WTC11 (cell line): ENCODE results near the gene NRXN3. TPM values are rescaled to one million over a fixed set of nuclear protein-coding genes. Genes with fewer than 3 reads are reported as not detected.

Experiments
- ATAC-seq: fragments of 200-7000 bp; cut with Tn5 transposase; 2 replicates; pipeline ENCODE4 v1.10.0; 2021; ENCODE audit warnings: mild to moderate bottlenecking, moderate library complexity
- CTCF ChIA-PET: fragments of 300-600 bp; sonication (Branson Sonifier 250); formaldehyde crosslinking; loops from one replicate; lab custom pipeline; 2021; ENCODE audit warnings: antibody characterized with exemption; lab: Charles Lee
- POLR2A ChIA-PET: fragments of 350-600 bp; sonication (Branson Sonifier 250); formaldehyde crosslinking; loops from one replicate; lab custom pipeline; 2021; ENCODE audit warnings: antibody characterized with exemption; lab: Charles Lee
- DNase-seq: peaks from one replicate; pipeline ENCODE4 v3.0.0; 2021; ENCODE audit warnings: low spot score
- H3K27ac Mint-ChIP-seq: 2 replicates; pipeline ENCODE4 v1.8.0; 2021; ENCODE audit warnings: mixed read lengths
- H3K27me3 Mint-ChIP-seq: 2 replicates; pipeline ENCODE4 v1.8.0; 2021; ENCODE audit warnings: low read depth, mild to moderate bottlenecking, moderate library complexity, mixed read lengths
- H3K36me3 Mint-ChIP-seq: 2 replicates; pipeline ENCODE4 v1.8.0; 2021; ENCODE audit warnings: mixed read lengths
- H3K4me1 Mint-ChIP-seq: 2 replicates; pipeline ENCODE4 v1.8.0; 2022; ENCODE audit warnings: mixed read lengths
- H3K4me3 Mint-ChIP-seq: 2 replicates; pipeline ENCODE4 v1.8.0; 2021; ENCODE audit warnings: mild to moderate bottlenecking, moderate library complexity, mixed read lengths
- H3K9me3 Mint-ChIP-seq: 2 replicates; pipeline ENCODE4 v1.8.0; 2021; ENCODE audit warnings: mixed read lengths
- ATF1 ChIP-seq: sonication (generic); formaldehyde crosslinking; IDR thresholded peaks from 2 replicates; pipeline ENCODE4 v1.8.1; 2023; ENCODE audit warnings: mild to moderate bottlenecking, moderate library complexity, missing genetic modification reagents
- CREB1 ChIP-seq: sonication (generic); formaldehyde crosslinking; IDR thresholded peaks from 2 replicates; pipeline ENCODE4 v1.8.0; 2023; ENCODE audit warnings: mild to moderate bottlenecking, missing genetic modification reagents
- ESRRA ChIP-seq: sonication (generic); formaldehyde crosslinking; IDR thresholded peaks from 2 replicates; pipeline ENCODE4 v1.8.1; 2022; ENCODE audit warnings: mild to moderate bottlenecking, missing genetic modification reagents, borderline replicate concordance
- HMGXB4 ChIP-seq: sonication (generic); formaldehyde crosslinking; IDR thresholded peaks from 2 replicates; pipeline ENCODE4 v1.8.1; 2023; ENCODE audit warnings: mild to moderate bottlenecking, moderate library complexity, missing genetic modification reagents
- JAZF1 ChIP-seq: fragments of 250-450 bp; sonication (Bioruptor Pico); IDR thresholded peaks from 2 replicates; pipeline ENCODE4 v1.9.0; 2021; ENCODE audit warnings: moderate library complexity, mild to moderate bottlenecking, inconsistent platforms
- NFE2L1 ChIP-seq: sonication (generic); formaldehyde crosslinking; IDR thresholded peaks from 2 replicates; pipeline ENCODE4 v1.8.1; 2023; ENCODE audit warnings: missing genetic modification reagents
- NFYB ChIP-seq: sonication (generic); formaldehyde crosslinking; conservative IDR thresholded peaks from 2 replicates; pipeline ENCODE4 v1.8.0; 2022; ENCODE audit warnings: low read depth, missing genetic modification reagents
- NR3C1 ChIP-seq: sonication (generic); formaldehyde crosslinking; conservative IDR thresholded peaks from 2 replicates; pipeline ENCODE4 v1.8.1; 2023; ENCODE audit warnings: low read depth, mild to moderate bottlenecking, missing genetic modification reagents
- OVOL2 ChIP-seq: fragments of 250-450 bp; sonication (Bioruptor Pico); IDR thresholded peaks from 2 replicates; pipeline ENCODE4 v1.9.0; 2021; ENCODE audit warnings: mild to moderate bottlenecking, borderline replicate concordance
- PRRX2 ChIP-seq: fragments of 250-450 bp; sonication (Bioruptor Pico); IDR thresholded peaks from 2 replicates; pipeline ENCODE4 v1.8.0; 2021; ENCODE audit warnings: mild to moderate bottlenecking
- RELA ChIP-seq: sonication (generic); formaldehyde crosslinking; IDR thresholded peaks from 2 replicates; pipeline ENCODE4 v1.8.1; 2022; ENCODE audit warnings: missing genetic modification reagents, mild to moderate bottlenecking, borderline replicate concordance
- TEAD4 ChIP-seq: sonication (generic); formaldehyde crosslinking; IDR thresholded peaks from 2 replicates; pipeline ENCODE4 v1.8.0; 2022; ENCODE audit warnings: mild to moderate bottlenecking, missing genetic modification reagents
- ZBTB21 ChIP-seq: sonication (generic); formaldehyde crosslinking; IDR thresholded peaks from 2 replicates; pipeline ENCODE4 v1.8.1; 2023; ENCODE audit warnings: mild to moderate bottlenecking, missing genetic modification reagents, borderline replicate concordance
- ZNF425 ChIP-seq: fragments of 250-450 bp; sonication (Bioruptor Pico); conservative IDR thresholded peaks from 2 replicates; pipeline ENCODE4 v1.9.0; 2021; ENCODE audit warnings: mild to moderate bottlenecking
- total RNA-seq: library from RNA; stranded (reverse); gene quantifications from 3 replicates; pipeline ENCODE4 v1.2.3, GENCODE V29; 2021
- TF ChIP-seq, protein P1 (sequence below): sonication (generic); formaldehyde crosslinking; IDR thresholded peaks from 2 replicates; pipeline ENCODE4 v1.8.1; 2022; ENCODE audit warnings: low read depth, missing genetic modification reagents, borderline replicate concordance
- TF ChIP-seq, protein P2 (sequence below): sonication (generic); formaldehyde crosslinking; IDR thresholded peaks from 2 replicates; pipeline ENCODE4 v1.8.0; 2022; ENCODE audit warnings: mild to moderate bottlenecking, missing genetic modification reagents
- TF ChIP-seq, protein P3 (sequence below): sonication (generic); formaldehyde crosslinking; IDR thresholded peaks from 2 replicates; pipeline ENCODE4 v1.8.0; 2022; ENCODE audit warnings: mild to moderate bottlenecking, missing genetic modification reagents
- TF ChIP-seq, protein P4 (sequence below): sonication (generic); formaldehyde crosslinking; IDR thresholded peaks from 2 replicates; pipeline ENCODE4 v1.8.1; 2022; ENCODE audit warnings: low read depth, mild to moderate bottlenecking, moderate library complexity, missing genetic modification reagents, borderline replicate concordance

Gene NRXN3
- total RNA-seq, 1 experiment from 2014 or later, result 3.0 TPM

DNA sequence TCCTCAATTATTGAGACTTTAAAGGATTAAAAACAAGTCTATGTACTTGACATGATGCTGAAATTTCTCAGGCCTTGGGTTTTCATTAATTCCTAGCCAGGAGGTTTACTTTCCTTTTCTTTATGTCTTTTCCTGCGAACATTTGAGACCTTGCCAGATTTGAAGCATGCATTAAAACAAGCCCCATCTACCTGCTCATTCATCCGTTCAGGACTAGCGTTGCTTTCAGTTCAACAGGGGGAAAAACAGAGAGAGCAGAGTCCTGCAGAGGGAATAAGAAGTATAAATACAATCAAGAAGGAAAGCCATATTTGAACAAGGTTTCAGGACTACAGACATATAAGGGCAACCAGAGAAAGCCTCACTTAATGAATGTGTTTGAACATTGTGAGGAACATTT, 1498.8 kb downstream of the NRXN3 start:
- ChIA-PET POLR2A (no interaction called here), CTCF (no interaction called here)
- Mint-ChIP-seq H3K4me3 (no peak overlapping the region), H3K27ac (no peak overlapping the region), H3K9me3 (peaks cover 6% of the 10 kb centered on the region), H3K4me1 (no peaks in the 10 kb centered on the region), H3K36me3 (peaks cover 3% of the 10 kb centered on the region), H3K27me3 (no peaks in the 10 kb centered on the region)
- TF ChIP-seq, protein P1, sequence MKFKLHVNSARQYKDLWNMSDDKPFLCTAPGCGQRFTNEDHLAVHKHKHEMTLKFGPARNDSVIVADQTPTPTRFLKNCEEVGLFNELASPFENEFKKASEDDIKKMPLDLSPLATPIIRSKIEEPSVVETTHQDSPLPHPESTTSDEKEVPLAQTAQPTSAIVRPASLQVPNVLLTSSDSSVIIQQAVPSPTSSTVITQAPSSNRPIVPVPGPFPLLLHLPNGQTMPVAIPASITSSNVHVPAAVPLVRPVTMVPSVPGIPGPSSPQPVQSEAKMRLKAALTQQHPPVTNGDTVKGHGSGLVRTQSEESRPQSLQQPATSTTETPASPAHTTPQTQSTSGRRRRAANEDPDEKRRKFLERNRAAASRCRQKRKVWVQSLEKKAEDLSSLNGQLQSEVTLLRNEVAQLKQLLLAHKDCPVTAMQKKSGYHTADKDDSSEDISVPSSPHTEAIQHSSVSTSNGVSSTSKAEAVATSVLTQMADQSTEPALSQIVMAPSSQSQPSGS, result no peak
- TF ChIP-seq CREB1 (CRISPR knock-in tag) (no peak), JAZF1 (CRISPR knock-in tag) (no peak), NFYB (no peak), TEAD4 (no peak), ESRRA (no peak), ZBTB21 (CRISPR knock-in tag) (no peak), OVOL2 (no peak), NFE2L1 (CRISPR knock-in tag) (no peak)
- TF ChIP-seq, protein P2, sequence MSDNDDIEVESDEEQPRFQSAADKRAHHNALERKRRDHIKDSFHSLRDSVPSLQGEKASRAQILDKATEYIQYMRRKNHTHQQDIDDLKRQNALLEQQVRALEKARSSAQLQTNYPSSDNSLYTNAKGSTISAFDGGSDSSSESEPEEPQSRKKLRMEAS (CRISPR knock-in tag), result no peak
- DNase-seq, result no peak
- no peak for ATAC-seq

GRCh38 chr14:79670811-79671210, 1500.6 kb downstream of the NRXN3 start:
- DNase-seq (no peak), ATAC-seq (no peak)
- TF ChIP-seq NR3C1 (CRISPR knock-in tag) (no peak), HMGXB4 (CRISPR knock-in tag) (no peak), ZNF425 (CRISPR knock-in tag) (no peak), NFE2L1 (CRISPR knock-in tag) (no peak), PRRX2 (CRISPR knock-in tag) (no peak), ATF1 (CRISPR knock-in tag) (no peak)
- TF ChIP-seq, protein P3, sequence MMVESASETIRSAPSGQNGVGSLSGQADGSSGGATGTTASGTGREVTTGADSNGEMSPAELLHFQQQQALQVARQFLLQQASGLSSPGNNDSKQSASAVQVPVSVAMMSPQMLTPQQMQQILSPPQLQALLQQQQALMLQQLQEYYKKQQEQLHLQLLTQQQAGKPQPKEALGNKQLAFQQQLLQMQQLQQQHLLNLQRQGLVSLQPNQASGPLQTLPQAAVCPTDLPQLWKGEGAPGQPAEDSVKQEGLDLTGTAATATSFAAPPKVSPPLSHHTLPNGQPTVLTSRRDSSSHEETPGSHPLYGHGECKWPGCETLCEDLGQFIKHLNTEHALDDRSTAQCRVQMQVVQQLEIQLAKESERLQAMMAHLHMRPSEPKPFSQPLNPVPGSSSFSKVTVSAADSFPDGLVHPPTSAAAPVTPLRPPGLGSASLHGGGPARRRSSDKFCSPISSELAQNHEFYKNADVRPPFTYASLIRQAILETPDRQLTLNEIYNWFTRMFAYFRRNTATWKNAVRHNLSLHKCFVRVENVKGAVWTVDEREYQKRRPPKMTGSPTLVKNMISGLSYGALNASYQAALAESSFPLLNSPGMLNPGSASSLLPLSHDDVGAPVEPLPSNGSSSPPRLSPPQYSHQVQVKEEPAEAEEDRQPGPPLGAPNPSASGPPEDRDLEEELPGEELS (CRISPR knock-in tag), result no peak
- H3K4me1 Mint-ChIP-seq, result no peaks in the 10 kb centered on the region
- H3K27me3 Mint-ChIP-seq, result no peaks in the 10 kb centered on the region
- peaks cover 3% of the 10 kb centered on the region; the same call in 1 of the 2 replicates for H3K36me3 Mint-ChIP-seq
- H3K4me3 Mint-ChIP-seq, result no peak overlapping the region
- H3K27ac Mint-ChIP-seq, result no peak overlapping the region
- CTCF ChIA-PET, result no interaction called here
- POLR2A ChIA-PET, result no interaction called here
- peaks cover 8% of the 10 kb centered on the region; the same call in 1 of the 2 replicates for H3K9me3 Mint-ChIP-seq

DNA sequence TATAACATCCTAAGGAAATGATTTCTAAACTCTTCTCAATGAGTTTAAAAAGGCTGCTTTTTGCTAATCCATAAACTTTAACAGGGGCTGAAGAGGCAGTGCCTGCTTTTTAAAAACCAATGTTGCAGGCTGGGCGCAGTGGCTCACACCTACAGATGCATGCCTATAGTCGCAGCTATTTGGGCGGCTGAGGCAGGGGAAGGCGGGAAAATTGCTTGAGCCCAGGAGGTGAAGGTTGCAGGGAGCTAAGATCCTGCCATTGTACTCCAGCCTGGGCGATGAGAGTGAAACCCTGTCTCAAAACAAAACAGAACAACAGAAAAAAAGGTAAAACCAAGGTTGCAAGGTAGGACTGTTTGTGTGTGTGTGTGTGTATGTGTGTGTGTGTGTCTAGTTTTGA, 1509.9 kb downstream of the NRXN3 start:
- TF ChIP-seq, protein P2 (CRISPR knock-in tag), result no peak
- TF ChIP-seq, protein P4, sequence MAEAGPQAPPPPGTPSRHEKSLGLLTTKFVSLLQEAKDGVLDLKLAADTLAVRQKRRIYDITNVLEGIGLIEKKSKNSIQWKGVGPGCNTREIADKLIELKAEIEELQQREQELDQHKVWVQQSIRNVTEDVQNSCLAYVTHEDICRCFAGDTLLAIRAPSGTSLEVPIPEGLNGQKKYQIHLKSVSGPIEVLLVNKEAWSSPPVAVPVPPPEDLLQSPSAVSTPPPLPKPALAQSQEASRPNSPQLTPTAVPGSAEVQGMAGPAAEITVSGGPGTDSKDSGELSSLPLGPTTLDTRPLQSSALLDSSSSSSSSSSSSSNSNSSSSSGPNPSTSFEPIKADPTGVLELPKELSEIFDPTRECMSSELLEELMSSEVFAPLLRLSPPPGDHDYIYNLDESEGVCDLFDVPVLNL, result no peak
- TF ChIP-seq RELA (CRISPR knock-in tag), result no peak
- DNase-seq (peak; percentile 17), ATAC-seq (peak; percentile 95)
- POLR2A ChIA-PET, result no interaction called here
- Mint-ChIP-seq H3K36me3 (no peaks in the 10 kb centered on the region; the same call in 1 of the 2 replicates), H3K27ac (peak overlapping the region; percentile 8; the same call in 1 of the 2 replicates), H3K27me3 (no peaks in the 10 kb centered on the region; the same call in 1 of the 2 replicates), H3K4me3 (no peak overlapping the region), H3K4me1 (peaks cover 28% of the 10 kb centered on the region), H3K9me3 (peaks cover 11% of the 10 kb centered on the region; the same call in 1 of the 2 replicates)
- CTCF ChIA-PET, result no interaction called here
